ENCODE measurements around the gene MRPL4. TPM values are rescaled to one million over a fixed set of nuclear protein-coding genes. Genes with fewer than 3 reads are reported as not detected.
A peak's percentile ranks its signal among the peaks of the same experiment; 100 is the strongest.

The MRPL4 gene
- total RNA-seq, 2 experiments from 2014 or later, result 85.4 to 112 TPM

DNA sequence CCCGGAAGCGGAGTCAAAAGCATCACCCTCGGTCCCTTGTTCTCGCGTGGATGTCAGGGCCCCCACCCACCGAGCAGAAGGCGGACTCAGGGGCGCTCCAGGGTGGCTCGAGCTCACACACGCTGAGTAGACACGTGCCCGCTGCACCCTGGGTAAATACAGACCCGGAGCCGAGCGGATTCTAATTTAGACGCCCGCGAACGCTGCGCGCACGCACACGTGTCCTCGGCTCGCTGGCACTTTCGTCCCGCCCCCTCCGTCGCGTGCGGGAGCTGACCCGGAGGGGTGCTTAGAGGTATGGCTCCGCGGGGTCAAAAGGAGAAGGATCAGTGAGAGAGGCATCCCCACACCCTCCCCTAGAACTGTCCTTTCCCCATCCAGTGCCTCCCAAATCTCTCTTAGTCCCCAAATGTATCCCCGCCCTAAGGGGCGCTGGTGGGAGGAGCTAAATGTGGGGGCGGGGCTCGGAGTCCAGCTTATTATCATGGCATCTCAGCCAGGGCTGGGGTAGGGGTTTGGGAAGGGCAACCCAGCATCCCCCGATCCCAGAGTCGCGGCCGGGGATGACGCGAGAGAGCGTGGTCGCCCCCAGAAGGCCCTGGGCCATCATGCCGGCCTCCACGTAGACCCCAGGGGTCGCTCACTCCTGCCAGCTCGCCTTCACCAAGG, 37.3 kb downstream of the MRPL4 start:
- peaks cover 73% of the 10 kb centered on the region for H3K4me1 Mint-ChIP-seq
- DNase-seq, result peak; percentile 76
- H3K4me3 Mint-ChIP-seq, result peak overlapping the region; percentile 68
- peak overlapping the region; percentile 49 for H3K27ac Mint-ChIP-seq
- peak; percentile 31 for ATAC-seq
- H3K36me3 Mint-ChIP-seq, result peaks cover 22% of the 10 kb centered on the region
- H3K9me3 Mint-ChIP-seq (ENCODE audit: low read depth), result no peaks in the 10 kb centered on the region
- H3K27me3 Mint-ChIP-seq, result peaks cover 63% of the 10 kb centered on the region
- CTCF ChIA-PET, result interaction anchor here (0.9 to 10.1 kb wide), 11 partner anchors 9 to 128 kb away, joined by 3 to 116 read pairs (median 4); partner anchors contain the start of gene ICAM1

DNA sequence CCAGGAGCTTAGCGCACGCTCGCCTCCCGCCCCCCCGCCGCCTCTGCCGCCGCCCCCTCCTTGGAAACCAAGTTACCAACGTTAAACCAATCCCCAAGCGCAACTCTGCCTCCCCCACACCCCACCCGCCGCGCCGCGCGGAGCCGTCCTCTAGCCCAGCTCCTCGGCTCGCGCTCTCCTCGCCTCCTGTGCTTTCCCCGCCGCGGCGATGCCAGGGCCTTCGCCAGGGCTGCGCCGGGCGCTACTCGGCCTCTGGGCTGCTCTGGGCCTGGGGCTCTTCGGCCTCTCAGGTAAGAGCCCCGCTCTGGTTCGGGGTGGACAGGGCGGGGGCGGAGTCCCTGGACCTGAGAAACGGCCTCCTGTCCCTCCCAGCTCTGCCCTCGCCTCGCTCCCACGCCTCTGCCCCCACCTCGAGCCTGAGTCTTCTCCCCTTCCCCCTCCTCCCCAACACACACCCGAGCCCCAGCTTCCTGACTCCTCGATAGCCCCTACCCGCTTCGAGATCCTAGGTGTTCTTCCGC, 37.9 kb downstream of the MRPL4 start, which contains the start of gene ICAM5:
Gene ICAM5 (plus strand): TSS at position 117 of the 521 bp plus-strand sequence. CDS start 92 bp downstream, at position 209.
- Mint-ChIP-seq H3K9me3 (ENCODE audit: low read depth) (no peaks in the 10 kb centered on the region), H3K36me3 (peaks cover 16% of the 10 kb centered on the region), H3K4me3 (peak within 1 kb of the TSS; percentile 68), H3K27me3 (peaks cover 69% of the 10 kb centered on the region), H3K27ac (peak within 1 kb of the TSS; percentile 49), H3K4me1 (peaks cover 76% of the 10 kb centered on the region)
- DNase-seq (no peak), ATAC-seq (no peak)
- CTCF ChIA-PET, result interaction anchor here (1.0 to 10.1 kb wide), 8 partner anchors 9 to 127 kb away, joined by 3 to 116 read pairs (median 7); partner anchors contain the start of gene ICAM1

DNA sequence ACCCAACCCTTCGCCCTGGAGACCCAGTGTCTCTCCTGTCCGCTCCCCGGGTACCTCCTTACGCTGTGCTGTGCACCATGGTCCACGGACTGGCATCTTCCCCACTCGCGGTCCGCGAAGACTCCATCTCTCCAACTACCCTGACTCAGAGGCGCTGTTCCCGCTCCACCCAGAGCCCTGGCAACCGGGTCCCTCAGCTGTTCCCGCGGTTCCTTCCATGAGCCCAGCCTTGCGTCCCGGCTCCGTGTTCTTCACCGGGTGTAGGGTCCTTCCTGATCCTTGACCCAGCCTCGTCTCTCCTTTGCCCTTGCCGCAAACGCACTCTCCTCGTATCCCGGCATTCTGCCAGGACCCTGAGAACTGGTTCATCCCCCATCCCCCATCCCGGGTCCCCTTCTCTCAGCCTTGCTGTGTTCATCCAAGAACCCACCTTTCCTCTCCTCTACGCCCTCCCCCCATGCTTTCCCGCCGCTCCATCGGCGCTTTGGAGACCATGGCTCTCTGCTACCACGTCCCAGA, 38.4 kb downstream of the MRPL4 start:
- H3K36me3 Mint-ChIP-seq, result peaks cover 11% of the 10 kb centered on the region
- ATAC-seq (no peak), DNase-seq (no peak)
- peaks cover 74% of the 10 kb centered on the region for H3K4me1 Mint-ChIP-seq
- peaks cover 74% of the 10 kb centered on the region for H3K27me3 Mint-ChIP-seq
- CTCF ChIA-PET, result interaction anchor here (1.0 to 10.1 kb wide), 8 partner anchors 9 to 136 kb away, joined by 3 to 116 read pairs (median 8); partner anchors contain the start of gene ICAM1
- no peak overlapping the region for H3K27ac Mint-ChIP-seq
- peak overlapping the region; percentile 68 for H3K4me3 Mint-ChIP-seq
- H3K9me3 Mint-ChIP-seq (ENCODE audit: low read depth), result no peaks in the 10 kb centered on the region

DNA sequence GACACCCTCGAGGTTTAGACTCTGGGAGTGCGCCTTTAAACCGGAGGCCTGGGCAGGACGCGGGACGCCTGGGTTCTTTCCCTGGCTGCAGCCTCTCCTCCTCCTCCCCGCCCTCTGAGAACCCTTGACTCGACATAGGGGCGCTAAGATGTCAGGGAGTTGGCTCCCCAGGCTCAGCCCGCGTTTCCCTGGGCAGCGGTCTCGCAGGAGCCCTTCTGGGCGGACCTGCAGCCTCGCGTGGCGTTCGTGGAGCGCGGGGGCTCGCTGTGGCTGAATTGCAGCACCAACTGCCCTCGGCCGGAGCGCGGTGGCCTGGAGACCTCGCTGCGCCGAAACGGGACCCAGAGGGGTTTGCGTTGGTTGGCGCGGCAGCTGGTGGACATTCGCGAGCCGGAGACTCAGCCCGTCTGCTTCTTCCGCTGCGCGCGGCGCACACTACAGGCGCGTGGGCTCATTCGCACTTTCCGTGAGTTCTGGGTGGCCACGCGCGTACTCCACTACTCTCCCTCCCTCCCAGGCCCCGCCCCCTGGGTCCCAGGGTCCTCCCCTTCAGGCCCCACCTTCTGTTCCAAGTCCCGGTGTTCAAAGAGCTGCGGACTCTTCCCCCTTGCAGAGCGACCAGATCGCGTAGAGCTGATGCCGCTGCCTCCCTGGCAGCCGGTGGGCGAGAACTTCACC, 39.0 kb downstream of the MRPL4 start:
- peak overlapping the region; percentile 68 for H3K27ac Mint-ChIP-seq
- H3K4me1 Mint-ChIP-seq, result peaks cover 74% of the 10 kb centered on the region
- H3K36me3 Mint-ChIP-seq, result peaks cover 7% of the 10 kb centered on the region
- H3K9me3 Mint-ChIP-seq (ENCODE audit: low read depth), result no peaks in the 10 kb centered on the region
- peaks cover 79% of the 10 kb centered on the region for H3K27me3 Mint-ChIP-seq
- peak; percentile 73 for DNase-seq
- H3K4me3 Mint-ChIP-seq, result peak overlapping the region; percentile 68
- peak; percentile 14 for ATAC-seq
- CTCF ChIA-PET, result interaction anchor here (1.0 to 10.1 kb wide), 7 partner anchors 10 to 136 kb away, joined by 3 to 116 read pairs (median 6); partner anchors contain the start of genes ICAM1 and TYK2

DNA sequence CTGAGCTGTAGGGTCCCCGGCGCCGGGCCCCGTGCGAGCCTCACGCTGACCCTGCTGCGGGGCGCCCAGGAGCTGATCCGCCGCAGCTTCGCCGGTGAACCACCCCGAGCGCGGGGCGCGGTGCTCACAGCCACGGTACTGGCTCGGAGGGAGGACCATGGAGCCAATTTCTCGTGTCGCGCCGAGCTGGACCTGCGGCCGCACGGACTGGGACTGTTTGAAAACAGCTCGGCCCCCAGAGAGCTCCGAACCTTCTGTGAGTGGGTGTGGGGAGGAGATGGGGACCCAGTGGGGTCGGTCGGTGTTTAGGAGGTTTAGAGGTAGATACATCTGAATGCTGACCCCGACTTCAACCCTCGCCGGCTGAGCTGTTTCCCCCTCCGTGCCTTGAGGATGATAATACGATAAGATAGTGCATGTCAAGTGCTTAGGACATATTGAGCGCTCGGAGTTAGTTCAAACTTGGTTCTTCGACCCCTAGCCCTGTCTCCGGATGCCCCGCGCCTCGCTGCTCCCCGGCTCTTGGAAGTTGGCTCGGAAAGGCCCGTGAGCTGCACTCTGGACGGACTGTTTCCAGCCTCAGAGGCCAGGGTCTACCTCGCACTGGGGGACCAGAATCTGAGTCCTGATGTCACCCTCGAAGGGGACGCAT, 39.7 kb downstream of the MRPL4 start:
- Mint-ChIP-seq H3K4me3 (peak overlapping the region; percentile 68), H3K27me3 (peaks cover 81% of the 10 kb centered on the region), H3K27ac (peak overlapping the region; percentile 68), H3K9me3 (ENCODE audit: low read depth) (no peaks in the 10 kb centered on the region), H3K36me3 (peaks cover 2% of the 10 kb centered on the region), H3K4me1 (peaks cover 69% of the 10 kb centered on the region)
- ATAC-seq (peak; percentile 2), DNase-seq (no peak)
- CTCF ChIA-PET, result interaction anchor here (0.5 to 10.1 kb wide), 9 partner anchors 11 to 135 kb away, joined by 3 to 116 read pairs (median 5); partner anchors contain the start of genes ICAM1 and TYK2

DNA sequence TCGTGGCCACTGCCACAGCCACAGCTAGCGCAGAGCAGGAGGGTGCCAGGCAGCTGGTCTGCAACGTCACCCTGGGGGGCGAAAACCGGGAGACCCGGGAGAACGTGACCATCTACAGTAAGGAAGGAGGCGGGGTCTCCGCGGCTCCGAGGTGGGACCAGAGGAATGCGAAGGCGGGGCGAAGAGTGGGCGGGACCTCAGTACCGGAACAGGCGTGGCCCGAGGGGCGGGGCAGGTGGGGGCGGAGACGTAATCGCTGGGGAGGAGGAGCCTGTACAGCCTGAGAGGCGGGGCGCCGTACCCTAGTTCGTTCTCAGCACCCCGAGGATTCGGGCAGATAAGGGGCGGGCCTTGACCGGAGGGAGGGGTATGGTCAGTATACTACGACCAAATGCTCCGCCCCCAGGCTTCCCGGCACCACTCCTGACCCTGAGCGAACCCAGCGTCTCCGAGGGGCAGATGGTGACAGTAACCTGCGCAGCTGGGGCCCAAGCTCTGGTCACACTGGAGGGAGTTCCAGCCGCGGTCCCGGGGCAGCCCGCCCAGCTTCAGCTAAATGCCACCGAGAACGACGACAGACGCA, 40.3 kb downstream of the MRPL4 start:
- Mint-ChIP-seq H3K4me3 (peak overlapping the region; percentile 68), H3K9me3 (ENCODE audit: low read depth) (no peaks in the 10 kb centered on the region), H3K36me3 (peaks cover 2% of the 10 kb centered on the region), H3K27me3 (peaks cover 81% of the 10 kb centered on the region), H3K4me1 (peaks cover 64% of the 10 kb centered on the region), H3K27ac (peak overlapping the region; percentile 24)
- DNase-seq (peak; percentile 87), ATAC-seq (peak; percentile 67)
- CTCF ChIA-PET, result interaction anchor here (0.5 to 10.1 kb wide), 6 partner anchors 12 to 129 kb away, joined by 3 to 116 read pairs (median 4); partner anchors contain the start of genes ICAM1 and TYK2

DNA sequence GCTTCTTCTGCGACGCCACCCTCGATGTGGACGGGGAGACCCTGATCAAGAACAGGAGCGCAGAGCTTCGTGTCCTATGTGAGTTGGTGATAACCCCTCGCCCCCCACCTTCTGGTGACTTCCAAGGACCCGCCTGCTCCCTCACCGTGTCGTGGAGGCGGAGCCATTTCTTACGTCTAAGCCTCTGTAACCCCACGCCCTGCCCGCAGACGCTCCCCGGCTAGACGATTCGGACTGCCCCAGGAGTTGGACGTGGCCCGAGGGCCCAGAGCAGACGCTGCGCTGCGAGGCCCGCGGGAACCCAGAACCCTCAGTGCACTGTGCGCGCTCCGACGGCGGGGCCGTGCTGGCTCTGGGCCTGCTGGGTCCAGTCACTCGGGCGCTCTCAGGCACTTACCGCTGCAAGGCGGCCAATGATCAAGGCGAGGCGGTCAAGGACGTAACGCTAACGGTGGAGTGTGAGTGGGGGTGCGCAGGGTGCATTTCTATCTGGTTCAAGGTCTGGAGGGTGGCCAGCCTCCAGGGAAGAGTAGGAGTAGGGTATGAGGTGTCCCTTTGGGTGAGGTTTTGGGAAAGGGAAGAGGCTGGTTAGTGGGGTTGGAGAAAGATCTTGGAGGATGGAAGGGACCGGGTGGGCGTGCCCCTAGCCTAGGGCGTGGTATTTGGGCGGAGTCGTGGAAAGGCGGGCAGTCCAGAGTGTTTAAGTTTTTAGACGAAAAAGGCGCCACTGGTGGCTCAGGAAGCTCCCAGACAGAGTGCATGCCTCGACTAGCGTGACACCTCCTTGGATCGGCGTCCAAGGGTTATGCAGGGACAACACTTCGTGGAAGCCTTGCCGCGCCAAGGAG, 41.0 kb downstream of the MRPL4 start:
- Mint-ChIP-seq H3K27ac (peak overlapping the region; percentile 13), H3K4me1 (peaks cover 56% of the 10 kb centered on the region), H3K9me3 (ENCODE audit: low read depth) (no peaks in the 10 kb centered on the region), H3K27me3 (peaks cover 74% of the 10 kb centered on the region), H3K36me3 (peaks cover 2% of the 10 kb centered on the region), H3K4me3 (peak overlapping the region; percentile 68)
- DNase-seq (no peak), ATAC-seq (no peak)
- CTCF ChIA-PET, result interaction anchor here (1.6 to 10.1 kb wide), 2 partner anchors 14 to 22 kb away, joined by 3 to 116 read pairs; partner anchors contain the start of gene ICAM1

DNA sequence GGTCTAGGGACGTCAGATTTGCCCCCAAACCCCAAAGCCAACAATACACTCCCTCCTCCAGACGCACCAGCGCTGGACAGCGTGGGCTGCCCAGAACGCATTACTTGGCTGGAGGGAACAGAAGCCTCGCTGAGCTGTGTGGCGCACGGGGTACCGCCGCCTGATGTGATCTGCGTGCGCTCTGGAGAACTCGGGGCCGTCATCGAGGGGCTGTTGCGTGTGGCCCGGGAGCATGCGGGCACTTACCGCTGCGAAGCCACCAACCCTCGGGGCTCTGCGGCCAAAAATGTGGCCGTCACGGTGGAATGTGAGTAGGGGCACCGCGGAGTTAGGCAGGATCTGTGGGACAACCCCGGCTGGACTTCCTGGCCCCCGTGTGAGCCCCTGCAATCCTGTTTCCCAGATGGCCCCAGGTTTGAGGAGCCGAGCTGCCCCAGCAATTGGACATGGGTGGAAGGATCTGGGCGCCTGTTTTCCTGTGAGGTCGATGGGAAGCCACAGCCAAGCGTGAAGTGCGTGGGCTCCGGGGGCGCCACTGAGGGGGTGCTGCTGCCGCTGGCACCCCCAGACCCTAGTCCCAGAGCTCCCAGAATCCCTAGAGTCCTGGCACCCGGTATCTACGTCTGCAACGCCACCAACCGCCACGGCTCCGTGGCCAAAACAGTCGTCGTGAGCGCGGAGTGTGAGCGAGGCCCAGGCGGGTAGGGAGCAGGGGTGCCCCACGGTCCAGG, 41.8 kb downstream of the MRPL4 start:
- Mint-ChIP-seq H3K9me3 (ENCODE audit: low read depth) (no peaks in the 10 kb centered on the region), H3K4me1 (peaks cover 50% of the 10 kb centered on the region), H3K4me3 (no peak overlapping the region), H3K36me3 (peaks cover 2% of the 10 kb centered on the region), H3K27me3 (peaks cover 68% of the 10 kb centered on the region), H3K27ac (no peak overlapping the region)
- DNase-seq, result no peak
- CTCF ChIA-PET, result interaction anchor here (10.1 kb wide), 1 partner anchor 23 kb away, joined by 116 read pairs; the partner anchor contains the start of gene ICAM1
- ATAC-seq, result no peak

DNA sequence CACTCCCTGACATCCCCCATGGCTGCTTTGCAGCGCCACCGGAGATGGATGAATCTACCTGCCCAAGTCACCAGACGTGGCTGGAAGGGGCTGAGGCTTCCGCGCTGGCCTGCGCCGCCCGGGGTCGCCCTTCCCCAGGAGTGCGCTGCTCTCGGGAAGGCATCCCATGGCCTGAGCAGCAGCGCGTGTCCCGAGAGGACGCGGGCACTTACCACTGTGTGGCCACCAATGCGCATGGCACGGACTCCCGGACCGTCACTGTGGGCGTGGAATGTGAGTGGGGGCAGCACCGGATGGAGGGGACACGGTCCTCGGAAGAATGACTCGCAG, 42.3 kb downstream of the MRPL4 start:
- H3K27ac Mint-ChIP-seq, result no peak overlapping the region
- ATAC-seq (no peak), DNase-seq (no peak)
- no peak overlapping the region for H3K4me3 Mint-ChIP-seq
- H3K9me3 Mint-ChIP-seq (ENCODE audit: low read depth), result no peaks in the 10 kb centered on the region
- H3K4me1 Mint-ChIP-seq, result peaks cover 45% of the 10 kb centered on the region
- peaks cover 2% of the 10 kb centered on the region for H3K36me3 Mint-ChIP-seq
- H3K27me3 Mint-ChIP-seq, result peaks cover 63% of the 10 kb centered on the region
- CTCF ChIA-PET, result no interaction called here

DNA sequence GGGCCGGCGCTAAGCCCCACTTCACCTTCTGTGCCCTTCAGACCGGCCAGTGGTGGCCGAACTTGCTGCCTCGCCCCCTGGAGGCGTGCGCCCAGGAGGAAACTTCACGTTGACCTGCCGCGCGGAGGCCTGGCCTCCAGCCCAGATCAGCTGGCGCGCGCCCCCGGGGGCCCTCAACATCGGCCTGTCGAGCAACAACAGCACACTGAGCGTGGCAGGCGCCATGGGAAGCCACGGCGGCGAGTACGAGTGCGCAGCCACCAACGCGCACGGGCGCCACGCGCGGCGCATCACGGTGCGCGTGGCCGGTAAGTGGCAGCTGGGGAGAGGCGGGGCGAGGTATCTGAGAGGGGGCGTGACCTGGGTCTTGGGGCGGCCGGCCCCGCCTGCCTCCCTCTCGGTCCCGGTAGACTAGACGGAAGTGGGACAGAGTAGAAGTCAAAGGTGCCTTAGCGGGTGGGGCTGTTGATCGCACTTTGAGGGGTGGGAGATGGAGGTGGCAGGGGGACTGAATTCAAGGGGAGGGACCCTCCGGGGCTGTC, 43.4 kb downstream of the MRPL4 start:
- ATAC-seq (peak; percentile 72), DNase-seq (peak; percentile 83)
- no peaks in the 10 kb centered on the region for H3K9me3 Mint-ChIP-seq (ENCODE audit: low read depth)
- peaks cover 63% of the 10 kb centered on the region for H3K27me3 Mint-ChIP-seq
- CTCF ChIA-PET, result interaction anchor here (1.0 to 1.8 kb wide), 5 partner anchors 15 to 96 kb away, joined by 4 to 7 read pairs (median 5); no protein-coding TSS in a partner anchor
- peak overlapping the region; percentile 67 for H3K27ac Mint-ChIP-seq
- H3K4me3 Mint-ChIP-seq, result peak overlapping the region; percentile 69
- H3K4me1 Mint-ChIP-seq, result peaks cover 41% of the 10 kb centered on the region
- H3K36me3 Mint-ChIP-seq, result peaks cover 2% of the 10 kb centered on the region

All from activated CD8-positive, alpha-beta memory T cell treated with anti-CD3 and anti-CD28 coated beads, Interleukin-2, amount 10 ng/mL, durations not matched to agents 7 days and 5 days (primary cell).